HUES6 (cell line): ENCODE results near the gene ZBTB9.

Experiments
- H3K27ac ChIP-seq: 2 replicates; pipeline ENCODE4 v1.7.0; 2013; ENCODE audit warnings: low read depth, mild to moderate bottlenecking, low read length, inconsistent platforms
- H3K27me3 ChIP-seq: 2 replicates; pipeline ENCODE4 v1.6.1; 2013; ENCODE audit warnings: low read length; ENCODE audit not compliant: control insufficient read depth, insufficient read depth
- H3K36me3 ChIP-seq: 2 replicates; pipeline ENCODE4 v1.6.1; 2013; ENCODE audit warnings: low read length; ENCODE audit not compliant: control insufficient read depth, insufficient read depth
- H3K4me1 ChIP-seq: 2 replicates; pipeline ENCODE4 v1.6.1; 2013; ENCODE audit warnings: low read length; ENCODE audit not compliant: control insufficient read depth, insufficient read depth
- H3K4me3 ChIP-seq: 2 replicates; pipeline ENCODE4 v1.5.1; 2013; ENCODE audit warnings: low read depth, low read length
- H3K9ac ChIP-seq: one replicate; pipeline ENCODE4 v1.6.1; 2013; ENCODE audit warnings: mild to moderate bottlenecking, low read length
- H3K9me3 ChIP-seq: 2 replicates; pipeline ENCODE4 v1.6.1; 2013; ENCODE audit warnings: low read depth, low read length; ENCODE audit not compliant: control insufficient read depth, insufficient read depth

The ZBTB9 gene, protein sequence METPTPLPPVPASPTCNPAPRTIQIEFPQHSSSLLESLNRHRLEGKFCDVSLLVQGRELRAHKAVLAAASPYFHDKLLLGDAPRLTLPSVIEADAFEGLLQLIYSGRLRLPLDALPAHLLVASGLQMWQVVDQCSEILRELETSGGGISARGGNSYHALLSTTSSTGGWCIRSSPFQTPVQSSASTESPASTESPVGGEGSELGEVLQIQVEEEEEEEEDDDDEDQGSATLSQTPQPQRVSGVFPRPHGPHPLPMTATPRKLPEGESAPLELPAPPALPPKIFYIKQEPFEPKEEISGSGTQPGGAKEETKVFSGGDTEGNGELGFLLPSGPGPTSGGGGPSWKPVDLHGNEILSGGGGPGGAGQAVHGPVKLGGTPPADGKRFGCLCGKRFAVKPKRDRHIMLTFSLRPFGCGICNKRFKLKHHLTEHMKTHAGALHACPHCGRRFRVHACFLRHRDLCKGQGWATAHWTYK

DNA sequence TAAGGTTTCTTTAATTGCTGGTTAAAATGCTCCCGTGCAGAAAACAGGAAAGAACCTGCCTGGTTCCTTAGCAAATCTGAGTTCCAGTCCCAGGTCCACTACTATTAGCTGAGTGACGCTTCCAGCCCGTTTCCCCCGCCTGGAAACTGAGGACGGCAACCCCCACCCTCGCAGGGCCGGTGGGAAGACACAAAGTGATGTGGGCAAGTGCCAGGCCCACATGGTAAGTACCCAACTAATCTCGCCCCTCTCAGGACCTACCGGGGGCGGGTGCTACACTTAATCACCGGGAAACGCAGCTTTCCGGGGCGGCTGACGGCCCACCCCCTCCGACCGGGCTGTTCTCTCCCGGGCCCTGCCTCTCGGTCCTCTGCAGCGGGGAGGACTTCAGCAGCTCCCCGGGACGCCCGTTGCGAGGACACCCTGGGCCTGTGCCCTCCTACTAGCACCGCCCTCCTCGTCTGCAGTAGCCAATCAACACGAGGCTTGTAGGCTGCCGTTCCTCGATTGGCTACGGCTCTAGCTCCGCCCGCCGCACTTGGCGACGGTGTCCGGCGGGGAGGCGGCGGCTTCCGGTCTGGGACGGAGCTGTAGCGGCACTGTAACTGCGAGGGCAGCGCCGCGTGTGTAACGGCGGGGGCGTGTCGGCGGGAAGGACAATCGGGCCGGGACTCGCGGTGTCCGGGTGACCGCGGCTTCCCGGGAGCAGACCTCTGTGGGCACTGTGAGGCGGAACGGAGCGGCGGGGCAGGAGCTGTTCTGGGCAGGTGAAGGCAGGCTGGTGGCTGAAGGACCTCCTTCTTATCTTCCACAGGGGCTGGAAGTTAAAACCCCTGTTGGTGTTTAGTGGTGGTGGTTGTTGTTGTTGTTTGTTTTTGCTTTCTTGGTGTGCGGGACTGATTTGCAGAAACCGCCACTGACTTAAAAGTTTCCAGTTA lies at the start of gene ZBTB9:
Gene ZBTB9 (plus strand): TSS at position 568 of the 938 bp plus-strand sequence. CDS start 525 bp downstream, outside the sequence.
- peaks cover 50% of the 10 kb centered on the region for H3K36me3 ChIP-seq
- H3K27me3 ChIP-seq = no peaks in the 10 kb centered on the region
- H3K4me3 ChIP-seq = peak within 1 kb of the TSS; percentile 93
- peaks cover 8% of the 10 kb centered on the region for H3K4me1 ChIP-seq
- peak within 1 kb of the TSS; percentile 85 for H3K9ac ChIP-seq
- no peaks in the 10 kb centered on the region for H3K9me3 ChIP-seq
- H3K27ac ChIP-seq = peak within 1 kb of the TSS; percentile 14; the same call in 1 of the 2 replicates

- Histone ChIP-seq H3K9me3 (no peaks in the 10 kb centered on the region), H3K4me1 (peaks cover 3% of the 10 kb centered on the region; the same call in 1 of the 2 replicates), H3K4me3 (no peak overlapping the region), H3K36me3 (peaks cover 79% of the 10 kb centered on the region), H3K9ac (no peak overlapping the region), H3K27me3 (no peaks in the 10 kb centered on the region), H3K27ac (no peak overlapping the region)
These were observed 49.5 kb upstream of the ZBTB9 start for GRCh38 chr6:33404884-33405283.

- Histone ChIP-seq H3K9me3 (no peaks in the 10 kb centered on the region), H3K27me3 (no peaks in the 10 kb centered on the region), H3K36me3 (peaks cover 74% of the 10 kb centered on the region), H3K9ac (no peak overlapping the region), H3K27ac (no peak overlapping the region), H3K4me1 (peaks cover 3% of the 10 kb centered on the region; the same call in 1 of the 2 replicates), H3K4me3 (no peak overlapping the region)
These were observed 48.9 kb upstream of the ZBTB9 start for GRCh38 chr6:33405386-33405940.

- no peaks in the 10 kb centered on the region for H3K9me3 ChIP-seq
- H3K27ac ChIP-seq = no peak overlapping the region
- H3K4me3 ChIP-seq = no peak overlapping the region
- H3K36me3 ChIP-seq = peaks cover 69% of the 10 kb centered on the region
- H3K9ac ChIP-seq = no peak overlapping the region
- H3K27me3 ChIP-seq = no peaks in the 10 kb centered on the region
- peaks cover 3% of the 10 kb centered on the region; the same call in 1 of the 2 replicates for H3K4me1 ChIP-seq
These were observed 48.2 kb upstream of the ZBTB9 start for GRCh38 chr6:33406126-33406525.

GRCh38 chr6:33407132-33407718 lies 47.2 kb upstream of the ZBTB9 start:
- Histone ChIP-seq H3K9me3 (no peaks in the 10 kb centered on the region), H3K27me3 (no peaks in the 10 kb centered on the region), H3K4me1 (peaks cover 3% of the 10 kb centered on the region; the same call in 1 of the 2 replicates), H3K9ac (no peak overlapping the region), H3K4me3 (no peak overlapping the region), H3K36me3 (peaks cover 63% of the 10 kb centered on the region), H3K27ac (no peak overlapping the region)

DNA sequence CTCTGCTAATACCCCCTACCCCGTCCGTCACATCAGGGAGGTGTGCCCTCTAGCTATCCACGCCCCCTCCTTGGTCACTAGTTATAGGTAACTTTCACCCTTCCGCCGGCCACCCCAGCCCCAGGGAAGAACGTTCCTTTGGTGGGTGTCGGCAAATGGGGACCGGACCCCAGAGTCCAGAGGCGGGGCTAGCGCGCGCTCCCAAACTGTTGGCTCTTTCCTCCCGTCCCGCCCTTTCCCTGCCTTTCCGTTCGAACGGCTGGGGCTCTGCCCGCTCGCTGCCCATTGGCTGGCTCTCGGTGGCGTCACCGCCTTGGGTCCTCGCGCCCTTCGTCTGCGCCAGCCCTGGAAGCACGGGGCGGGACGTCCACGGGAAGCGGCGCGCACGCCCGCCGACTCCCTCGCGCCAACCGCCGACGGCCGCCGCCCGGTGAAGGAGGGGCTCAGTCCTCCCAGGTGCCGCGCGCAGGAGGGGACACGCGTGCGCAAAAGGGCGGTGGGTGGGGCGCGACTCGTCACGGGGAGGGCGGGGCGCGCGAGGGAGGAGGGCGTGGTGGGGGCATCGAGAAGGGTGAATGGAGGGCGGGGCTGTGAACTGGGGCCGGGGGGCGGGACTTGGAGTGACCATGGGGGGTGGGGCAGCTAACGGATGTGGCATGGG lies 44.2 kb upstream of the ZBTB9 start:
- Histone ChIP-seq H3K4me1 (peaks cover 3% of the 10 kb centered on the region; the same call in 1 of the 2 replicates), H3K9me3 (no peaks in the 10 kb centered on the region), H3K4me3 (peak overlapping the region; percentile 83), H3K9ac (peak overlapping the region; percentile 85), H3K36me3 (peaks cover 62% of the 10 kb centered on the region), H3K27me3 (no peaks in the 10 kb centered on the region), H3K27ac (no peak overlapping the region)

- Histone ChIP-seq H3K27ac (peak within 1 kb of the TSS; percentile 44; the same call in 1 of the 2 replicates), H3K27me3 (no peaks in the 10 kb centered on the region), H3K9ac (peak within 1 kb of the TSS; percentile 85), H3K36me3 (peaks cover 62% of the 10 kb centered on the region), H3K4me3 (peak within 1 kb of the TSS; percentile 83), H3K4me1 (peaks cover 3% of the 10 kb centered on the region; the same call in 1 of the 2 replicates), H3K9me3 (no peaks in the 10 kb centered on the region)
These were observed 43.4 kb upstream of the ZBTB9 start, which contains the start of gene PHF1 for GRCh38 chr6:33410711-33411631. TSS of gene PHF1 (plus strand) at chr6:33411014. CDS start at chr6:33412264, 1,250 bp downstream.

- Histone ChIP-seq H3K9me3 (no peaks in the 10 kb centered on the region), H3K4me1 (peaks cover 7% of the 10 kb centered on the region; the same call in 1 of the 2 replicates), H3K4me3 (peak overlapping the region; percentile 83), H3K9ac (peak overlapping the region; percentile 77), H3K36me3 (peaks cover 62% of the 10 kb centered on the region), H3K27me3 (no peaks in the 10 kb centered on the region), H3K27ac (no peak overlapping the region)
These were observed 42.8 kb upstream of the ZBTB9 start for GRCh38 chr6:33411632-33412005.

GRCh38 chr6:33412140-33413009 lies 42.0 kb upstream of the ZBTB9 start:
- peaks cover 57% of the 10 kb centered on the region for H3K36me3 ChIP-seq
- H3K27me3 ChIP-seq = no peaks in the 10 kb centered on the region
- H3K4me3 ChIP-seq = no peak overlapping the region
- H3K4me1 ChIP-seq = peaks cover 12% of the 10 kb centered on the region; the same call in 1 of the 2 replicates
- H3K9ac ChIP-seq = no peak overlapping the region
- H3K9me3 ChIP-seq = no peaks in the 10 kb centered on the region
- no peak overlapping the region for H3K27ac ChIP-seq
